Stimulated activated naive CD8-positive, alpha-beta T cell treated with anti-CD3 and anti-CD28 coated beads, Interleukin-15, Interleukin-2, amounts not matched to agents 100 ng/mL and 50 ng/mL, for 24 hours (primary cell): Measurements from ENCODE around the gene PTPRQ.

Experiments used
- H3K27ac Mint-ChIP-seq: one replicate; pipeline ENCODE4 v1.8.0; 2021; ENCODE audit warnings: mild to moderate bottlenecking, mixed read lengths
- H3K27me3 Mint-ChIP-seq: one replicate; pipeline ENCODE4 v1.8.0; 2021; ENCODE audit warnings: mixed read lengths
- H3K36me3 Mint-ChIP-seq: one replicate; pipeline ENCODE4 v1.8.0; 2021; ENCODE audit warnings: low read depth, mixed read lengths
- H3K4me1 Mint-ChIP-seq: one replicate; pipeline ENCODE4 v1.8.0; 2021; ENCODE audit warnings: low read depth, mixed read lengths
- H3K4me3 Mint-ChIP-seq: one replicate; pipeline ENCODE4 v1.8.0; 2021; ENCODE audit warnings: mild to moderate bottlenecking, mixed read lengths
- H3K9me3 Mint-ChIP-seq: one replicate; pipeline ENCODE4 v1.8.0; 2021; ENCODE audit warnings: mixed read lengths

PTPRQ gene

GRCh38 chr12:80567401-80567800 lies 123.4 kb downstream of the PTPRQ start:
- Mint-ChIP-seq H3K27ac (no peak overlapping the region), H3K36me3 (no peaks in the 10 kb centered on the region), H3K9me3 (peaks cover 6% of the 10 kb centered on the region), H3K4me3 (no peak overlapping the region), H3K4me1 (no peaks in the 10 kb centered on the region), H3K27me3 (no peaks in the 10 kb centered on the region)

GRCh38 chr12:80576641-80577418 lies 132.8 kb downstream of the PTPRQ start:
- Mint-ChIP-seq H3K27ac (no peak overlapping the region), H3K4me3 (no peak overlapping the region), H3K9me3 (peaks cover 13% of the 10 kb centered on the region), H3K4me1 (no peaks in the 10 kb centered on the region), H3K36me3 (no peaks in the 10 kb centered on the region), H3K27me3 (no peaks in the 10 kb centered on the region)

GRCh38 chr12:80580254-80580653 lies 136.2 kb downstream of the PTPRQ start:
- Mint-ChIP-seq H3K27ac (no peak overlapping the region), H3K9me3 (peaks cover 10% of the 10 kb centered on the region), H3K27me3 (no peaks in the 10 kb centered on the region), H3K4me3 (no peak overlapping the region), H3K36me3 (no peaks in the 10 kb centered on the region), H3K4me1 (no peaks in the 10 kb centered on the region)

GRCh38 chr12:80581783-80582182 lies 137.7 kb downstream of the PTPRQ start:
- no peaks in the 10 kb centered on the region for H3K36me3 Mint-ChIP-seq
- H3K9me3 Mint-ChIP-seq: peaks cover 12% of the 10 kb centered on the region
- H3K27ac Mint-ChIP-seq: no peak overlapping the region
- no peak overlapping the region for H3K4me3 Mint-ChIP-seq
- H3K27me3 Mint-ChIP-seq: no peaks in the 10 kb centered on the region
- no peaks in the 10 kb centered on the region for H3K4me1 Mint-ChIP-seq

DNA sequence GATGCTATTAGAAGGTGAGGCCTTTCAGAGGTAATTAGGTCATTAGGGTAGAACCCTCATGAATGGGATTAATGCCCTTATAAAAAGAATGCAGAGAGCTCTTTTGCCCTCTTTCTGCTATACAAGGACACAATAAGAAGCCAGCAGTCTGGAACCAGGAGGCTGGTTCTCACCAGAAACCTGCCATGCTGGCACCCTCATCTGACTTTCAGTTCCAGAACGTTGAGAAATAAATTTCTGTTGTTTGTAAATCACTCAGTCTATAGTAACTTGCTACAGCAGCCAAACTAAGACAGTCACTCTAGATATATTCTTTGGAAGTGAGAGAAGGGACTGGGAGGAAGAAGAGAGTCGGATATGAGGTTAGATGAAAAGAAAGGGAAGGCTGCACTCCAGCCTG lies 138.4 kb downstream of the PTPRQ start:
- Mint-ChIP-seq H3K27ac (no peak overlapping the region), H3K36me3 (no peaks in the 10 kb centered on the region), H3K4me1 (no peaks in the 10 kb centered on the region), H3K9me3 (peaks cover 10% of the 10 kb centered on the region), H3K4me3 (no peak overlapping the region), H3K27me3 (no peaks in the 10 kb centered on the region)

- no peak overlapping the region for H3K27ac Mint-ChIP-seq
- peaks cover 3% of the 10 kb centered on the region for H3K27me3 Mint-ChIP-seq
- H3K9me3 Mint-ChIP-seq: peaks cover 21% of the 10 kb centered on the region
- H3K4me3 Mint-ChIP-seq: no peak overlapping the region
- H3K36me3 Mint-ChIP-seq: no peaks in the 10 kb centered on the region
- no peaks in the 10 kb centered on the region for H3K4me1 Mint-ChIP-seq
Observed at GRCh38 chr12:80589077-80589476, 145.0 kb downstream of the PTPRQ start.

DNA sequence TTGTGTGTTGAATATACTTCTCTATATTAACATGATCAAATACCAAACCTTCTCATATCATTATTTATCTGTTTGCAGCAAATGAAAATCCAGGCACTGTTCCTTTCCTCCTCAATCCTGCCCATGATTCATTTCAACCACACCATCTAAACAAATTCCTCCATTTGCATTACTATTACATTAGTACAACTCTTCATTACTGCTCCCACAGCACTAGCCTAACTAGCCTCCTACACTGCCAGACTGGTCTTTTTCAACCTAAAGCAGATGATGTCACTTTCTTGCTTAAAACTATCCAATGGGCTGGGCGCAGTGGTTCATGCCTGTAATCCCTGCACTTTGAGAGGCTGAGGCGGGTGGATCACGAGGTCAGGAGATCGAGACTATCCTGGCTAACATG lies 146.1 kb downstream of the PTPRQ start:
- H3K27me3 Mint-ChIP-seq: peaks cover 3% of the 10 kb centered on the region
- H3K4me1 Mint-ChIP-seq: no peaks in the 10 kb centered on the region
- H3K27ac Mint-ChIP-seq: no peak overlapping the region
- H3K9me3 Mint-ChIP-seq: peaks cover 20% of the 10 kb centered on the region
- H3K36me3 Mint-ChIP-seq: no peaks in the 10 kb centered on the region
- H3K4me3 Mint-ChIP-seq: no peak overlapping the region

DNA sequence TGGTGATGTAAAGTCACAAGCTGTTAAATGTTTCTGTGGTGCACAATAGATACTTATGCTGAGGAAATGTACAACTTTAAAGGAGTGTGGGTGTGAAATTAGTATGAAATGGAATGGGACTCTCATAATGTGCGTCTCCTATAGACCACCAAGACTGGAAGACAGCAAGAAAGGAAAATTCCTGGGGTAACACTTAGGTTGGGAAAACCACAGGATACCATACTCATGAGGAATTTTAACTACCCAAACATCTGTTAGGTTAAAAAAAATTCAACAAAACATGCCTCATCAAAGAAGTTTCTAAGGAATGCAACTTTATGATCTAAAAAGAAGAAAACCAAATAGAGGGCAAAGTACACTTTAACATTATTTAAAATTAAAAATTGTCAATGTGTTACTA lies 149.7 kb downstream of the PTPRQ start:
- H3K9me3 Mint-ChIP-seq: peaks cover 11% of the 10 kb centered on the region
- H3K27me3 Mint-ChIP-seq: peaks cover 3% of the 10 kb centered on the region
- no peak overlapping the region for H3K27ac Mint-ChIP-seq
- H3K4me1 Mint-ChIP-seq: no peaks in the 10 kb centered on the region
- H3K36me3 Mint-ChIP-seq: no peaks in the 10 kb centered on the region
- H3K4me3 Mint-ChIP-seq: no peak overlapping the region

DNA sequence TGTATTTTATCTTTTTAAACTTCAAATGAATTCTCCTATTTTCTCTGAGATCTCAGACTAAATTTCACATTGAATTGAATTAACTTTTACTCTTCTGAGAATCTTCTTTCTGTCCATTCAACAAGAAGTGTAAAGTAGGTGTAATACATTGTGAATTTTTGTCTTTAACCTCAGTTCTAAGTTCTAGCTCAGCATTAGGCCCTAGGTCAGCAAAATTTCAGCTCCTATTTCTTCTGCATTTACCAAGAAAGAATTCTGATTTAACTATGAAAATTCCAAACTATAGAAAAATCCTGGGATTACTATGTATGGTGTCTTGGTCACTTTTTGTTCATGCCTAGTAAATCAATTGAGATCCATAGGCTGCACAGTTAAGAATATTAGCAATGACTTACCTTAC lies 152.5 kb downstream of the PTPRQ start:
- Mint-ChIP-seq H3K9me3 (no peaks in the 10 kb centered on the region), H3K36me3 (no peaks in the 10 kb centered on the region), H3K4me3 (no peak overlapping the region), H3K4me1 (no peaks in the 10 kb centered on the region), H3K27ac (no peak overlapping the region), H3K27me3 (no peaks in the 10 kb centered on the region)

DNA sequence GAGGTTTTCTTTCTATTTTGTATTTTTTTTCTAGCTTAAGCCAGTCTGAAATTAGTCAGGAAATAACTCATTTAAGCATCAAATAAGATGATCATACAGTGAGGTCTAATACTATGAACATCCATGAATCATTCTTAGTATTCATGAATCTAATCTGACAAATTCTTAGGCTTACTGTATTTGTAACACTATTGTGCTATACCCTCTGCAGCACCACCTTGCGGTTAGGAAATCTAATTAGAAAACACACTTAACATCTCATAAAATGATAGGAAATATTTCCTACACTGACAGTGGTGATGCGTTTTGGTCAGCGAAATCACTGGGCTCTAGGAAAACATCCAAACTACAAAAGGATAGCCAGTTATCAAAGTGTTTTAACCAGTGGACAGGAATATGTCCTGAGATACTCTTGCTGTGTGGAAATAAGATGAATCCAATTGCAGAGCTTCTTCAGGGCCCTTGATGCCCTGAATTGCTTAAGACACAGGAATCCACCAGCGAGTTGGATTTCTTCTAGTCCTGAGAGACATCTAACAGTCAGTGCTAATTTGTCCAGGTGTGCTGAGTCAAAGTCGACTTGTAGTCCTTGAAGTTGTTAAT lies 154.1 kb downstream of the PTPRQ start:
- Mint-ChIP-seq H3K36me3 (no peaks in the 10 kb centered on the region), H3K27me3 (no peaks in the 10 kb centered on the region), H3K4me1 (no peaks in the 10 kb centered on the region), H3K4me3 (no peak overlapping the region), H3K27ac (no peak overlapping the region), H3K9me3 (no peaks in the 10 kb centered on the region)

- Mint-ChIP-seq H3K4me3 (no peak overlapping the region), H3K36me3 (no peaks in the 10 kb centered on the region), H3K4me1 (no peaks in the 10 kb centered on the region), H3K27ac (no peak overlapping the region), H3K9me3 (no peaks in the 10 kb centered on the region), H3K27me3 (no peaks in the 10 kb centered on the region)
Observed at GRCh38 chr12:80602455-80602854, 158.4 kb downstream of the PTPRQ start.

DNA sequence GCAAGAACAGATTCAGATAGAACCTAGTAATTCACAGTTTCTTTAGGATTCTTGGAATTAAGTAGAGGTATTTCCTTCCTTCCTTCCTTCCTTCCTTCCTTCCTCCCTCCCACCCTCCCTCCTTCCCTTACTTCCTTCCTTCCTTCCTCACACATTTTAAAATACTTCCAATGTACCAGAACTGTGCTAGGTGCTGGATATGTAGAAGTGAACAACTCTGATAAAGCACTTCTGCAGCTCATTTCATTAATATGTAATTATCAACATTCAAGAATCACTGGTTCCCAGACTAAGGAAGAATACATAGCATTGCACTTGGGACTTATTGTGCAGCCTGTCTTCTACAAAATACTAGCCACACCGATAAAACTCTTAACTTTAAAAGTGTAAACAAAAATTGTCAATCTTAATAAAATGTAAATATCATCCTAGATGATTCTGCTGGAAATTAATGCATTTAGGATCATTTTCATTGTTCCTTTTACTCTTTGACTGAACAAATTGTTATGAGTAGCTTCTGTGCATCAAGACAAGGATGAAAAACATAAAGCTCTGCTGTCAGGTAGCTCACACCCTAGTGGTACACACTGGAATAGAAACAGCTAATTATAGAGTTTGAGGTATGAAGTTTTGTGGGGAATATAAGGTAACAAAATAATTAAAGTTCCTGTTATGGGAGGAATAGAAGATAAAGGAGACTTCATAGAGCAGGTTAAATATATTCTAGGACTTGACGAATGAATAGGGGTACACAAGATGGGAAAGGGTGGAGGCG lies 163.5 kb downstream of the PTPRQ start:
- Mint-ChIP-seq H3K27ac (no peak overlapping the region), H3K9me3 (no peaks in the 10 kb centered on the region), H3K4me1 (no peaks in the 10 kb centered on the region), H3K4me3 (no peak overlapping the region), H3K36me3 (no peaks in the 10 kb centered on the region), H3K27me3 (no peaks in the 10 kb centered on the region)

- peaks cover 7% of the 10 kb centered on the region for H3K9me3 Mint-ChIP-seq
- no peaks in the 10 kb centered on the region for H3K4me1 Mint-ChIP-seq
- no peak overlapping the region for H3K27ac Mint-ChIP-seq
- no peak overlapping the region for H3K4me3 Mint-ChIP-seq
- no peaks in the 10 kb centered on the region for H3K27me3 Mint-ChIP-seq
- no peaks in the 10 kb centered on the region for H3K36me3 Mint-ChIP-seq
Observed at GRCh38 chr12:80617733-80618132, 173.7 kb downstream of the PTPRQ start.

DNA sequence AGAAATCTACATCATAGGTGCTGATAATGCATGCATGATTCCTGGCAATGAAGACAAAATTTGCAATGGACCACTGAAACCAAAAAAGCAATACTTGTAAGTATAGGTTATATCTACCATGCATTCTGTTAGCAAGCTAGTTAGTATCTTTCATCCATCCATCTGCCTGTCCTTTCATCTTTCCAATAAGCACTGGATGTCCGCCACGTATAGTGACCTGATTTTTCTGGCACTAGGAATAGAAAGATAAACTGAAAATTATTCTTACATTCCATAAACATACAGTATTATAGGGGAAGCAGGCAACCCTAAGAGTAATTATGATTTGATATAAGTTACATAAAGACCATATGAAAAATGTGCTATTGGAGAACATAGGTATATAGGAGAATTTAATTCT lies 176.2 kb downstream of the PTPRQ start:
- Mint-ChIP-seq H3K4me1 (no peaks in the 10 kb centered on the region), H3K36me3 (no peaks in the 10 kb centered on the region), H3K27me3 (no peaks in the 10 kb centered on the region), H3K9me3 (peaks cover 6% of the 10 kb centered on the region), H3K27ac (no peak overlapping the region), H3K4me3 (no peak overlapping the region)

GRCh38 chr12:80622271-80622670 lies 178.2 kb downstream of the PTPRQ start:
- no peak overlapping the region for H3K4me3 Mint-ChIP-seq
- no peak overlapping the region for H3K27ac Mint-ChIP-seq
- H3K4me1 Mint-ChIP-seq: no peaks in the 10 kb centered on the region
- H3K36me3 Mint-ChIP-seq: no peaks in the 10 kb centered on the region
- H3K27me3 Mint-ChIP-seq: no peaks in the 10 kb centered on the region
- H3K9me3 Mint-ChIP-seq: peaks cover 3% of the 10 kb centered on the region
